Measurements from ENCODE around the gene ANO9. TPM values are rescaled to one million over a fixed set of nuclear protein-coding genes. Genes with fewer than 3 reads are reported as not detected.
"Not testable (repeated sequence)": the region's sequence is repeated elsewhere in the genome, so short reads cannot be mapped to it uniquely, and the experiment has no call there.

Gene ANO9
- total RNA-seq, 2 donors from 2014 or later, result 34.3 to 56.5 TPM

- Mint-ChIP-seq H3K27me3 (ENCODE audit: low read depth) (no peaks in the 10 kb centered on the region), H3K9me3 (no peaks in the 10 kb centered on the region), H3K4me1 (ENCODE audit: low read depth) (no peaks in the 10 kb centered on the region), H3K36me3 (ENCODE audit: insufficient read depth in 2 of 2) (no peaks in the 10 kb centered on the region), H3K4me3 (no peak overlapping the region), H3K27ac (no peak overlapping the region)
- ATAC-seq (replicated peaks in 1 of 2) (no peak), DNase-seq (no peak)
These were observed 34.6 kb upstream of the ANO9 start for GRCh38 chr11:476416-476815.

- no peaks in the 10 kb centered on the region for H3K9me3 Mint-ChIP-seq
- H3K4me1 Mint-ChIP-seq (ENCODE audit: low read depth), result no peaks in the 10 kb centered on the region
- no peaks in the 10 kb centered on the region for H3K27me3 Mint-ChIP-seq (ENCODE audit: low read depth)
- H3K36me3 Mint-ChIP-seq (ENCODE audit: insufficient read depth in 2 of 2), result no peaks in the 10 kb centered on the region
- H3K27ac Mint-ChIP-seq, result no peak overlapping the region
- DNase-seq (no peak), ATAC-seq (replicated peaks in 1 of 2) (no peak)
- H3K4me3 Mint-ChIP-seq, result no peak overlapping the region
These were observed 34.1 kb upstream of the ANO9 start for GRCh38 chr11:475941-476340.

- ATAC-seq (replicated peaks in 1 of 2) (no peak), DNase-seq (no peak)
- no peak overlapping the region for H3K4me3 Mint-ChIP-seq
- no peaks in the 10 kb centered on the region for H3K36me3 Mint-ChIP-seq (ENCODE audit: insufficient read depth in 2 of 2)
- H3K27me3 Mint-ChIP-seq (ENCODE audit: low read depth), result no peaks in the 10 kb centered on the region
- no peaks in the 10 kb centered on the region for H3K4me1 Mint-ChIP-seq (ENCODE audit: low read depth)
- H3K27ac Mint-ChIP-seq, result no peak overlapping the region
- H3K9me3 Mint-ChIP-seq, result no peaks in the 10 kb centered on the region
These were observed 33.2 kb upstream of the ANO9 start for GRCh38 chr11:474914-475506.

- Mint-ChIP-seq H3K27ac (no peak overlapping the region), H3K36me3 (ENCODE audit: insufficient read depth in 2 of 2) (no peaks in the 10 kb centered on the region), H3K4me1 (ENCODE audit: low read depth) (peaks cover 4% of the 10 kb centered on the region), H3K4me3 (no peak overlapping the region), H3K9me3 (no peaks in the 10 kb centered on the region), H3K27me3 (ENCODE audit: low read depth) (no peaks in the 10 kb centered on the region)
- ATAC-seq (replicated peaks in 1 of 2) (no peak), DNase-seq (no peak)
These were observed 32.4 kb upstream of the ANO9 start for GRCh38 chr11:473962-474785.

GRCh38 chr11:473415-473814, 31.6 kb upstream of the ANO9 start:
- Mint-ChIP-seq H3K4me1 (ENCODE audit: low read depth) (peaks cover 4% of the 10 kb centered on the region), H3K9me3 (no peaks in the 10 kb centered on the region), H3K4me3 (no peak overlapping the region), H3K36me3 (ENCODE audit: insufficient read depth in 2 of 2) (no peaks in the 10 kb centered on the region), H3K27ac (no peak overlapping the region), H3K27me3 (ENCODE audit: low read depth) (no peaks in the 10 kb centered on the region)
- no peak for DNase-seq
- no peak for ATAC-seq (replicated peaks in 1 of 2)

- no peak overlapping the region for H3K27ac Mint-ChIP-seq
- ATAC-seq (replicated peaks in 1 of 2), result no peak
- peaks cover 4% of the 10 kb centered on the region for H3K4me1 Mint-ChIP-seq (ENCODE audit: low read depth)
- no peaks in the 10 kb centered on the region for H3K27me3 Mint-ChIP-seq (ENCODE audit: low read depth)
- H3K36me3 Mint-ChIP-seq (ENCODE audit: insufficient read depth in 2 of 2), result no peaks in the 10 kb centered on the region
- DNase-seq, result no peak
- no peak overlapping the region for H3K4me3 Mint-ChIP-seq
- H3K9me3 Mint-ChIP-seq, result no peaks in the 10 kb centered on the region
These were observed 31.0 kb upstream of the ANO9 start for GRCh38 chr11:472816-473215.

GRCh38 chr11:472272-472671, 30.5 kb upstream of the ANO9 start:
- DNase-seq (no peak), ATAC-seq (replicated peaks in 1 of 2) (no peak)
- H3K4me3 Mint-ChIP-seq, result no peak overlapping the region
- H3K27me3 Mint-ChIP-seq (ENCODE audit: low read depth), result no peaks in the 10 kb centered on the region
- H3K4me1 Mint-ChIP-seq (ENCODE audit: low read depth), result peaks cover 4% of the 10 kb centered on the region
- H3K36me3 Mint-ChIP-seq (ENCODE audit: insufficient read depth in 2 of 2), result no peaks in the 10 kb centered on the region
- no peak overlapping the region for H3K27ac Mint-ChIP-seq
- H3K9me3 Mint-ChIP-seq, result no peaks in the 10 kb centered on the region

GRCh38 chr11:471468-472145, 29.8 kb upstream of the ANO9 start:
- peaks cover 0 to 2% of the 10 kb centered on the region in 2 donors for H3K36me3 Mint-ChIP-seq (ENCODE audit: insufficient read depth in 2 of 2)

GRCh38 chr11:469684-470560, 28.1 kb upstream of the ANO9 start:
- peaks cover 2 to 3% of the 10 kb centered on the region in 2 donors for H3K36me3 Mint-ChIP-seq (ENCODE audit: insufficient read depth in 2 of 2)
- ATAC-seq (replicated peaks in 1 of 2), result no peak
- H3K27me3 Mint-ChIP-seq (ENCODE audit: low read depth), result no peaks in the 10 kb centered on the region
- H3K4me1 Mint-ChIP-seq (ENCODE audit: low read depth), result peaks cover 4% of the 10 kb centered on the region
- no peak overlapping the region for H3K4me3 Mint-ChIP-seq
- H3K9me3 Mint-ChIP-seq, result no peaks in the 10 kb centered on the region
- no peak for DNase-seq
- no peak overlapping the region for H3K27ac Mint-ChIP-seq

More at GRCh38 chr11:471468-472145, 29.8 kb upstream of the ANO9 start:
- Mint-ChIP-seq H3K4me1 (ENCODE audit: low read depth) (peaks cover 4% of the 10 kb centered on the region), H3K27ac (no peak overlapping the region), H3K4me3 (no peak overlapping the region), H3K9me3 (no peaks in the 10 kb centered on the region), H3K27me3 (ENCODE audit: low read depth) (no peaks in the 10 kb centered on the region)
- DNase-seq (no peak), ATAC-seq (replicated peaks in 1 of 2) (no peak)

GRCh38 chr11:469026-469683, 27.3 kb upstream of the ANO9 start:
- H3K4me1 Mint-ChIP-seq (ENCODE audit: low read depth); H3K9me3 Mint-ChIP-seq; H3K36me3 Mint-ChIP-seq (ENCODE audit: insufficient read depth in 2 of 2); DNase-seq; ATAC-seq (replicated peaks in 1 of 2); H3K27ac Mint-ChIP-seq; H3K4me3 Mint-ChIP-seq; H3K27me3 Mint-ChIP-seq (ENCODE audit: low read depth): not testable (repeated sequence)

GRCh38 chr11:468493-468892, 26.7 kb upstream of the ANO9 start:
- Mint-ChIP-seq H3K27me3 (ENCODE audit: low read depth) (no peaks in the 10 kb centered on the region), H3K9me3 (no peaks in the 10 kb centered on the region), H3K4me1 (ENCODE audit: low read depth) (peaks cover 4% of the 10 kb centered on the region), H3K4me3 (no peak overlapping the region), H3K36me3 (ENCODE audit: insufficient read depth in 2 of 2) (peaks cover 2 to 3% of the 10 kb centered on the region in 2 donors), H3K27ac (no peak overlapping the region)
- DNase-seq (no peak), ATAC-seq (replicated peaks in 1 of 2) (no peak)

GRCh38 chr11:468036-468435, 26.2 kb upstream of the ANO9 start:
- no peaks in the 10 kb centered on the region for H3K27me3 Mint-ChIP-seq (ENCODE audit: low read depth)
- peaks cover 4% of the 10 kb centered on the region for H3K4me1 Mint-ChIP-seq (ENCODE audit: low read depth)
- no peak overlapping the region for H3K4me3 Mint-ChIP-seq
- no peak for ATAC-seq (replicated peaks in 1 of 2)
- DNase-seq, result no peak
- H3K36me3 Mint-ChIP-seq (ENCODE audit: insufficient read depth in 2 of 2), result peaks cover 2 to 3% of the 10 kb centered on the region in 2 donors
- H3K9me3 Mint-ChIP-seq, result no peaks in the 10 kb centered on the region
- H3K27ac Mint-ChIP-seq, result no peak overlapping the region

Data from activated T-cell treated with anti-CD3 and anti-CD28 coated beads, Interleukin-2, amount 50 U/mL, for 72 hours (primary cell).